Hindlimb muscle (tissue), 1 donor: ENCODE data around the gene VPS13D. TPM values are rescaled to one million over a fixed set of nuclear protein-coding genes. Genes with fewer than 3 reads are reported as not detected.

ENCODE experiments used
- DNase-seq: peaks from one replicate; pipeline ENCODE4 v3.0.0-alpha.2; 2013
- polyA plus RNA-seq: library from polyadenylated mRNA; unstranded; fragments of 120-200 nt; gene quantifications from one replicate; pipeline ENCODE4 v1.2.1, GENCODE V29; 2013; ENCODE audit not compliant: insufficient read length

Gene VPS13D
- polyA plus RNA-seq, 1 donor: 17.8 TPM

DNA sequence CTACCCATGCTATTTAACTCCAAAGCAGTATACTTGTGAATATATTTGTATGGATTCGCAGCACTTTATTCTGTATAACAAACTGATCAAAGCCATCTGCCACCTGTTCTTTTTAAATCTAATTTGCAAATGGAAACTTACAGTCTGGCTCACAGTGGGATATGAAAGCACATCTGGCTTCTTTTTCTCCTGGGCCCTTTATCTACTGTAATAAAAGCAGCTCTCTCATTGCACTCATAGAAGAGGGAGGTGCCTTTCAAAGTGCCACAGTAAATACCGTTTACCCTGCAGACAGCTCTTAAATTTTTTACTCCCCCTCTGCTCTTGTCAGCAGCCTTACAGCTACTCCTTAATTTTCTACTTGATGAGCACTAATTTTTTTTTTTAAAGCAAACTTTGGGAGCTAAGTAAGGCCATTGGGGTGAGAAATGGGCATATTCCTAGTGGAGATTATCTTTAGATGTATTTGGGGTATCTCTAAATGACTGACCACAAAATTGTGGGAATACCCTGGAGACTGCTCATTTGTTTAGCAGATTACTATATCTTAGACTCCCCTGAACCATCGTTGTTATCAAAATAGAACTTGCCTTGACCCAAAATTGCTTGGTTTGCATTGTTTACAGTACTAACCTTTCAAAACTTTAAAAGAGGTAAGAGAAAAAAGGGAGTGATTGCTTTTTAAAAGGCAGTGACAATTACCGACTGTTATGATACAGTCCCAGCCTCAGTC lies 110.1 kb downstream of the VPS13D start:
- DNase-seq: peak; percentile 43

DNA sequence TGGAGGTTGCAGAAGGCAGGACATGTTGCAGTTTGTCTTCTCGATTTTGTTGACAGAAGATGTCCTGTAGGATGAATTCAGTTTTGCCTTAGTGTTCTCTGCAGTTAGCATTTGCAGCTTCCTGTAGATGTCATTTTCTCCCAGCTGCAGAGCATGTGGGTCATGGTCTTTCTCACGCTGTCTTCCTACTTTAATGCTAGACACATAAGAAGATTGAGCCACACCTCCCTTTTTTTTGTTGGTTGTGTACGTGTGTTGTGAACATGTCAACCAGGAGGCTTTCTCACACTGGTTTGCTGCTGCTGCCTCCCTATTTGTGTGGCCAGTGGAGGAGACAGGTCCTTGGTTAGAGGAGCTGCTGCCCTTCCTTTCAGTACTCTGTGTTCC lies 110.7 kb downstream of the VPS13D start:
- DNase-seq: no peak

DNA sequence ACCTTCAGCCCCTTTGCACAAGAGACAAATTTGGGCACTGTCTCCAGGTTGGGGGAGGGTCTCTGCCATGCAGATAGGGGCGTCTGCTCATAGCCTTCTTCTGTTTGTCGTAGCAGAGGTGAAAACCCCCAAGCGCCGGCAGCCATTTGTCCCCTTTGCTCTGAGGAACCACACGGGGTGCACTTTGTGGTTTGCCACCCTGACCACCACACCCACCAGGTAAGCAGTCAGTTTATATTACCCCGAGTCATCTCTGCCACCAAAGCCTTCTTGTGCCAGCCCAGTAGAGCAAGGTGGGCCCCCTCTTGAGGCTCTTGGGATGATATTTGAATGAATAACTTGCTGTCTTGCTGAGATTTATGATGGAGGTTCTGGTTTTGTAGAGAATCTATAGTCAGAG lies 111.8 kb downstream of the VPS13D start:
- no peak for DNase-seq

DNA sequence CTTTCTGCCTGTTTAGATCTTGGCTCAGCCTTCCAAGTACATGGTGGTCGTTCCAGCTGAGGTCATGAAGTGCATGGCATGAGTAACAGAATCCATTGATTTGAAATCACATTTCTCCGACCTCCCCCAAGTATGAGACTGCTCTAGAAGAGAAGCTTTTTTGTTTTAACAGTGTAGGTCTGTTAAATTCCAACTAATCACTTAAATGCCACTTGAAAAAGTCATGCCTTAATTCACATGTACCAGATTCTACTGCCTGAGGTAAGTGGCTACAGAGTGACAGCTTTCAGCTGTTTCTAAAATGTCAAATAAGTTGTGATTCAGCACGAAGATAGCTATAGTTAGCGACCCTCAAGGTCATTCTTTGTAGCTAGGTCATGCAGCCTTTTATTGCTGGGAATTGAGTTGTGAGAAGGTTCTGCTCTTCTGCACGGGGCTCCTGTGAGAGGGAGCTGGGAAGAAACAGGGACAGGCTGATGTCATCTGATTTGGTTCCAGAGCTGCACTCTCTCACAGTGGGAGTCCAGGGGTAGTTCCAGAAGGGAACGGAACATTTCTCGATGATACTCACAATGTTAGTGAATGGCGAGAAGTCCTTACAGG lies 112.7 kb downstream of the VPS13D start:
- no peak for DNase-seq

DNA sequence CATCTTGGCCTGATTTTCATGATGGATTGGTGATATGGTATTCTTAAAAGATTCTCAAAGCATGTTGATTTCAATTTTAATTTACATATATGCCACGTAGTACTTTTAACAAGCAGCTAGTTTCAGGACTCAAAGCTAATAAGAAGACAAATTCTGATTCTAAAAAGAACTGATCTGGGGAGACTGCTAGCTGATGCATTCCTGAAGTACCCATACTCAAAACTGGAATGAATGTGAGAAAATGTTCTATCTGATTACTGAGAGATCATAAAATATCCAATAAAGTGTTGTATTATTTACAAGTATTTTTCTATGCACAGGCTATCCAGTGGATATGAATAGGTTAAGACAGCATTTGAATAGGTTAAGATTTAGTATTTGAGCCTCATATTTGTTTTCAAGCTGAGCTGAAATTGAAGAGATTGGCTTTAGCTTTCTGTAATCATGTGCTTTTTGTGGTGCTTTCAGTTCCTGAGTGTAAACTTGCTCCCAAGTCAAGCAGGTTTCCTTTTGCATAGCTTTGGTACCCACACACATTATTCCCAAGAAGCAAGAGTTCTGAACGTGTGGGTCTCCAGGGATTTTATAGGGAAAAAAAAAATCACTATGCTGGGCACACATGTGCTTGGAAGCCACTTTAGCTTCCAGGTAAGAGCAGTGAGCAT lies 114.1 kb downstream of the VPS13D start:
- DNase-seq: no peak

DNA sequence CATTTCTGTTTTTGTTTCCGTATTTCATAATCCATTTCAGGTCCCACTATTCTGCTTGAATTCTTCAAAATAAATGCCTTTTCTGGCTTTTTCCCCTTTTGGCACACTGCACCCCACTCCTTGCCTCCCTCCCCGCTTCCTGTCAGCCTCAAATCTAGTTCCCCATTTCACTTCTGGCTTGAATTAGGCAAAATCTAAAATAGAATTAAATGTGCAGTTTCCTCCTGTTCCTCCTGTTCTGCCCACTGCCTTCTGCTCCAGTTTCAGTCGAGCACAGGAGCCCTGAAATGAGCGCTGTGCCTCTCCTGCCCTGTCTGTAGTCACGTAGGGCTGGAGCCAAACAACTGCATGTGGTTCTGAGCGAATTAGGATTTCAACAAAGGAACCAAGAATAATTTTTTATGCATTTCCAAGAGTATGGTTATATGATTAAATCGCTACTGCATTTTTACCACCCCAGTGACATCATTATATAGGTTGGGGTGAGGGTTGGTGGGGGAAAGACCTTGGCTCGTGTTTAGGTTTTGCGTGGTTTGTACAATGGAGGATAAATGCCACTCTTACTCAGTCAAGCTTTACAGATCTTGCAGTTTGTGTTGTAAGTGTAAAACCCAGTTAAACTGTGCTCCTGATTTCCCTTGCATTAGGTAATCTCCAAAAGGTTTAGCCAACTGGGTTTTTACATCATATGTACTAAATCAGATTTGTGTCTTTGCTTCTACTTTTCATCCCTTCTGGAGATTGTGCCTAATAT lies 114.9 kb downstream of the VPS13D start:
- peak; percentile 34 for DNase-seq

DNA sequence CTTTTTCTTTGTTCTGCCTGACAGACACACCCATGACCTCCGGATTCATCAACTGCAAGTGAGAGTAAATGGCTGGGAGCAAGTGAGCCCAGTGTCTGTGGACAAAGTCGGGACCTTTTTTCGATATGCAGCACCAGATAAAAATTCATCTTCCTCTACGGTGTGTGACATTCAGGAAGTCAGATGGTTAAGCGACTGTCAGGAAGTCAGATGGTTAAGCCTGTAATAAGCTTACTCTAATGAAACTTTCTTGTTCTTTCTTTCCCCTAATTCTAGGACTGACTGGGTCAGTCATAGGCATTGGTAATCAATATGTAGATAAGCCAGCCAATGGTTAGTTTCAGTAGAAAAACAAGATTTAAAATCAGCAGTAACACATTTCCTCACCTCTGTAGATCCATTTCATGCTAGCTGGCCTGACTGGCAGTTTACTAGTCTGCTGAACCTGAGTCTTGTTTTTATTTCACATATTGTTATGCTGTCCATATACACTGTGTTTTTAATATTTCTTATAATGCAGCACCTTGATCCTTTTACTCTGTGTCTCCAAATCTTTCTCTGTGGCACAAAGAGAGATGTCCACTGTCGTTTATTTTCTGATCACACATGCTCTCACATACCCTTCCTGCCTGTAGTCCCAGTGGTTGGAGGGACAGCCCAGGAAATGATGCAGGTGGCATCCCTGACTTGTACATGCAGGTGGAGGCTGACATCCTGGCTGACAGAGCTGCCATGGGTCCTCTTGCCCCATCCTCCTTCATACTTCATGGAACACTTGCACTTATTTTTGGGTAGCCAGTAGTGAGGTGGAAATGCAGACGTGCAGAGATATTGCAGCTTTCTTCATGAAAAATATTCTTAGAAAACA lies 115.8 kb downstream of the VPS13D start:
- DNase-seq: no peak

DNA sequence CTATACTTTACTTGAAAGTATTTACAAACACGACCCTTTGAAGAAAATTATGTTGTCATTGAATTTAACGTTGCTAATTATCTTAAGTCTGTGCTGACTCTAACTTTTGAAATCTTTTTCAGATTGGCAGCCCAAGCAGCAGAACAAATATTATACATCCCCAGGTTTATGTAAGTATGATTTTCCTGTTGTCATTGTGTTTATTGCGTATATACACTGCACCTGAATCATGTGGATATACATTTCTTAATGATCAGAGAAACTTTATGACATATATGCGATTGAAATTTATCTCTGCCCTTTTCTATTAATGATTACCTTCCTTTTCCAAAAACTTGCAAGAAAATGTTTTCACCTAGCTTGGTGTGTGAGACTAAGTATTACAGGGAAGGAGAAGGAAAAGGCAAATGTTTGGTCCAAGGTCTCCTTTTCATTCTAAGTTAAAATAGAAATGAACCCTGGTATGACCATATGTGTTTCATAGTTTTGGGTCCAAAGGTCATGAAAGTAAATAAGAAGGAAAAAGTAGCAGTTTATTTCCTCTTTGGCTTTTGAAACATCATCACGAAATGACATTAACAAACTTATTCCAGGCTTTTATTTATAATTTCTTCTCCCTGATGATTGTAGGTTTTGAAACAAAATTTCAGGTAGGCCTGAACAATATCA lies 116.8 kb downstream of the VPS13D start:
- DNase-seq: no peak

DNA sequence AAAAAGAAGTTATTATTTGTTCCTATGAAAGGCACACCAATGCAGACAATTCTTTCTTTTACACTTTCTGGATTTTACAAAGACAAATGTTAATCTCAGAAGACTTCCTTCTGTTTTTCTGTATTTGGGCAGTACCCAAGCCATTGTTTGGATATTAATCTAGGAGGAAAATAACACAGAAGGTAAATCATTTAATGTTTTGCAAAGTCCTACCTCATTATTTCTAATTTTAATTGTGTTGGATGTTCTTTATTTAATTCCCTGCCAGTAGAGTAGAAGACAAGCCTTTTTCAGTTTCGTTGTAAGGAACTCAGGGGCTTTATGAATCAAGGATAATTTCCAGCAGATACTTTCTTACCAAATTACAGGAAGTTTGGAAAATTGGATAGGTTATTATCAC lies 118.3 kb downstream of the VPS13D start:
- no peak for DNase-seq

DNA sequence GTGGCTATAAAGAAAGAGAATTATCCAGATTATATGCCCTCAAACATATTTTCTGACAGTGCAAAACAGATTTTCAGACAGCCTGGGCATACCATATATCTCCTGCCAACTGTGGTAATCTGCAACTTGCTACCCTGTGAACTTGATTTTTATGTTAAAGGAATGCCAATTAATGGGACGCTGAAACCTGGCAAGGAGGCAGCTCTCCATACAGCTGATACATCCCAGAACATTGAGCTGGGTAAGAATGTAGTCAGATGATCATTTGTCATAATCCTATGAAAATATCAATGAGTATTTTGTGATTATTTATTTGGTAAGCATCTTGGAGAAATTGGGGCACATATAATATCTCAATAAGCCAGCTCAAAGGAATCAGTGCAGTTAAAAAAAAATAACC lies 124.2 kb downstream of the VPS13D start:
- DNase-seq: no peak

DNA sequence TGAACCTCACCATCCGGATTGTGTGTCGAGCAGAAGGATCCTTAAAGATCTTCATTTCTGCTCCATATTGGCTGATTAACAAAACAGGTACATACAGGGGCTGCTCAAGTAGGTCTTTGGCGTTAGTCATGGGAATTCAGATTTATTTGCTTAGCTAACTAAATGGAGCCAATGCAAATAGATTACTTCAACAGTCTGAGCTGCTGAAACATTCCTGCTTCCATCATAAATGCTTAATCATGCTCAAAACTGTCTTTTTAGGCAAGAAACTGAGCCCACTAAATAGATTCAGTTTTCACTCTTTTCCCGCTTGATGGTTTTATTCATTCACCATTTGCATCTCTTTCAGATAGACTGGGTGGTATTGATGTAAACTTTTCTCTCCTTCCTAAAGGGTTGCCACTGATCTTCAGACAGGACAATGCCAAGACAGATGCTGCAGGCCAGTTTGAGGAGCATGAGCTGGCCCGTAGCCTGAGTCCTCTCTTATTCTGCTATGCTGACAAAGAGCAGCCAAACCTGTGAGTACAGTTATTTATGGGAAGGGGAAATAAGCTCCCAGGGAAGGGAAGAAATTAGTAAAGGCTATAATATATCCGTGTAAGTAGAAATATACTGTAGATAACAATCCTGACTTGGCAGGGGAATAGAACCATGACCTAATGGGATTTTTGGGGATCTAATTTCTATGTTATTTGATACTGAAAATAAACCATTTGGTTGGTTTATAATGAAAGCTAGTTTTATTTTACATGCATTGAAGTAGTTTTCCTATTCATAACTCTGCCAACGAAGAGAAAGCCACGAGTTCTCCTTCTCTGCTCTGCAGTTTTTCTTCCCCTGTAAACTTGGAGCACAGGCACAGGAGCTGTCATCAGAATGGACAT lies 126.4 kb downstream of the VPS13D start:
- DNase-seq: no peak

DNA sequence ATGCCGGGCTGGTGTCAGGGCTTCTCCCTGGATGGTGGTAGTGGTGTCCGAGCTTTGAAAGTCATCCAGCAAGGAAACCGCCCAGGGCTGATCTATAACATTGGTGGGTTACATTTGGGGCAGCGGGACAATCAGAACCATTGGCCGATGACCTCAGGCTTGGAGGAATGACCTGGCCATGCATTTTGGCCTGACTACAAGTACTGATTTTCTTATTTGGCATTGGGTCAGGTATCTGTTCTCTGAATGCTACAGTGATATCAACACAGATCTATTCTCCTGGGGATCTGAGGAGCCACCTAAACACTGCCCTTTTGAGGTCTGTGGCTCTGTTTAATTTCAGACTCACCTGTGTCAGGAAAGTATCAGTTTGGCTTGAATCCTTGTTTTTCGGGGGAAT lies 128.7 kb downstream of the VPS13D start:
- no peak for DNase-seq

DNA sequence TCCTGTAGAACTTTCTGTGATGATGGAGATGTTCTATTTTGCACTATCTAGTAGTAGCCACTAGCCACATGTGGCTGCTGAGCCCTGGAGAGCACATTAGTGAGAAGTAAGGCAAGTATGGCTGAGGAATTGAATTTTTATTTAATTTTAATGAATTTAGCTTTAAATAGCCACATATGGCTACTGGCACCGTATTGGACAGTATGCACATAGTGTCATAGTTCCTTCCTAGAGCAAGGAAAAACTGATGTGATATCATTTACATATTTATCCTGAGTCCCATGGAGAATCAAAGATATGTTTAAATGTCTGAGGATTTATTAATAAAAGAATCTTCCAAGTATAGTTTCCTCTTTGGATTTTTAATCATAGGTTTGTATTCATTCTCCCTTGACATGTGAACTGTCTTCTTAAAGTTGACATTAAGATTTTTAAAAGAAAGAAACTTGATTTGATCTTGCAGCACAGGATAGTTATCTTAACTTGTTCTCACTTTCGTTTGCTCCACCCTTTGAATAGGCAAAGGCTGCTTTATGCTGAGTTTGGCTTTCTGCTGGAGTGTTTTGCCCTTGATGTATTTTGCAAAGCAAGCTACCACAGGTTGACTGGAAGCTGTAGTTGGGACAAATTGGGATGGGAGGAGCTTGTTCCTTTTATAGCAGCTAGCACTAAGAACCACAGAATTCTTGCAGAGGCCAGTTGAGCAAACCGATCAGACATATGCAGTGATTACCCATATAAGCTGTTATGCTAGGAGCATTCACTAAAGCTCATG lies 129.7 kb downstream of the VPS13D start:
- DNase-seq: no peak

DNA sequence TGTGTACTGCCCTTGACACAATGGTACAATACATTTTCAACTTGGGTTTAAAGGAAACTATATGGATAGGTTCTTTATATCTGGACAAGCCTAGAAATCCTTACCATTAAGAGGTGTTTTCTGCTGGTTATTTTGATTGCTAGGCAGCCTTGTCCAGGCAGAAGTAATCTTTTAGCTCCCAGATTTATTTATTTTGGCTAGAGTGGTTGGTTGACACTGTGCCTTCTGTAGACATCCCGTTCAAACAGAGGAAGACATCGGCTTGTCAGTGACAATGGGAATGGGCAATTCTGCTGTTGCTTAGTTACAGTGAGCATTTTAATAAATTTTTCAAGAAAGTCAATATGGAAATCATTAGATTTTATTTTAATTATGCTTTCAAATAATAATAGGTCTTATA lies 138.8 kb downstream of the VPS13D start:
- no peak for DNase-seq

DNA sequence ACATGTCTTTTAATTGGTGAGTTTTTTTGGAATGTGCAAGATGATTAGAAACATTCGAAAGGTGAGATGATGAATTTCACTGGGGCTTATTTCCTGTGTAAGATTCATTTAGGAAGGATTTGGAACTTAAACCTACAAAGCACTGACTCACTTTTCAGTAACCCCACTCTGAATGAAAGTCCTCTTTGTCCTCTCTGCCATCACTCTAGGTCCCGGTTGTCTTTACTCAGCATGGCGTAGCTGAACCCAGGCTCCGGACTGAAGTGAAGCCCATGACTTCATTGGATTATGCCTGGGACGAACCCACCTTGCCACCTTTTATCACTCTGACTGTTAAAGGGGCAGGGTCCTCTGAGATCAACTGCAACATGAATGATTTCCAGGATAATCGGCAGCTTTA lies 139.4 kb downstream of the VPS13D start:
- no peak for DNase-seq

DNA sequence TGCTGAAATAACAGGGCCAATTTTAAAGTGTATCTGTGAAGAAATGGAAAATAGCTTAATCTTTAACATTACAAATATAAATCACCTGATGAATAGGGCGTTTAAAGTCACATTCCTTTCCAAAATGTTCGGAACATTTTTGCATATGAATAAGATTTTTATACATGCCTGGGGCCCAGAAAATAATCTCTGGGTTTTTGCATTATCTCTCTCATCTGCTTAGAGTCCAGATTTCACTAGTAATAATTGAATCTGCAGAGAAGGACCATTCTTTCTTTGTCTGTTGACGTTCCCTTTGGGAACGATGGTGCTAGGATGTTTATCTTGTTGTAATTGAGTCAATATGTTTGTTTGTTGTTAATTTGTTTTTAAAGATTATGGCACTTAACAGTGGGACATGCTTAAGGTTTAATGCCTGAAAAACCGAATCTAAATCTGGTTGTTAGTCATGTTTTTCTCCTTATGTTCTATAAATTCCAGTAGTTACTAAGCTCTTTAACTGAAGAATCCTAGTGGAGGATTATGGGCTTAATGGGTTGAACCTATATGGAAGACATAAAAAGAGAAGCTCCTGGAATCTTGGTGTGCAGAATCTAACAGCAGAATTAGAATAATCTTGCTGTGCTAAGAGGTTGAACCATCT lies 140.6 kb downstream of the VPS13D start:
- no peak for DNase-seq

DNA sequence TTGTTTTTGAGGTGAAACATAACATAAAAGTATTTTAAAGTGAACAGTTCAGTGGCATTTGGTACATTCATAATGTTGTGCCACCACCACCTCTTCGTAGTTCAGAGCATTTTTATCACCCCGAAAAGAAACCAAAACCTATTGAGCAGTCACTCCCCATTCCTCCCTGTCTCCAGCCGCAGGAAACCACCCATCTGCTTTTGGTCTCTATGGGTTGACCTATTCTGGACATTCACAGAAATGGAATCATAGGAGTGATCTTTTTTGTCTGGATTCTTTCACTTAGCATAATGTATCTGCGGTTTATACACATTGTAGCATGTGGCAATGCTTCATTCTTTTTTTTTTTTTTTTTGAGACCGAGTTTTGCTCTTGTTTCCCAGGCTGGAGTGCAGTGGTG lies 141.2 kb downstream of the VPS13D start:
- no peak for DNase-seq

DNA sequence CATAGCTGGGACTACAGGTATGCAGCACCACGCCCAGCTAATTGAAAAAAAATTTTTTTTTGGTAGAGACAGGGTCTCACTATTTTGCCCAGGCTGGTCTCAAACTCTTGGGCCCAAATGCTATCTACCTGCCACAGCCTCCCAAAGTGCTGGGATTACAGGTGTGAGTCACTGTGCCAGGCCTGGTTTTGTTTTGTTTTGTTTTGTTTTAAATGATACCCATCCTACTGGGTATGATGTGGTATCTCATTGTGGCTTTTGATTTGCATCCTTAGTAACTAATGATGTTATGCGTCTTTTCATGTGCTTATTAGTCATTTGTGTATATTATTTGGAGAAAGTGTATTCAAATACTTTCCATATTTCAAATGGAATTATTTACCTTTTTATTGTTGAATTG lies 142.3 kb downstream of the VPS13D start:
- no peak for DNase-seq

DNA sequence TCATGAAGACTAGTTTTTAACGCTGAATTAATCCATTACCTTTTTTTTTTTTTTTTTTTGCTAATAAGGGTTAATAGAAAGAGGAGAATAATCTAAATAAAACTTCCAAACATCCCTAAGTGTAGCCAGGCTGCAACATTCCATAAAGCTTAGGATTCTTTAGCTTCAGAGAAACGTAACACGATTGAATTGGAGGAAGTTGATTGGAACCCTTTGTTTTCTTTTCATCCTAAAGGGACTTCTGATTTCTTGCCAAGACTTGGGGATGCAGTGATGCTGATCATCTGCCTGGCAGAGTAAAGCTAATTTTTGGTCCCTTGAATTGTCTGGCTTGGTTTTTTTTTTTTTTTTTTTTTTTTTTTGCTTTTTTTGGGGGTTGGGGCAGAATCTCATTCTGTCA lies 142.9 kb downstream of the VPS13D start:
- no peak for DNase-seq
